ENCODE data around the gene CHAF1A. TPM values are rescaled to one million over a fixed set of nuclear protein-coding genes. Genes with fewer than 3 reads are reported as not detected.

CHAF1A gene
- total and polyA plus RNA-seq, 2 experiments from 2014 or later, result 113 to 125 TPM

DNA sequence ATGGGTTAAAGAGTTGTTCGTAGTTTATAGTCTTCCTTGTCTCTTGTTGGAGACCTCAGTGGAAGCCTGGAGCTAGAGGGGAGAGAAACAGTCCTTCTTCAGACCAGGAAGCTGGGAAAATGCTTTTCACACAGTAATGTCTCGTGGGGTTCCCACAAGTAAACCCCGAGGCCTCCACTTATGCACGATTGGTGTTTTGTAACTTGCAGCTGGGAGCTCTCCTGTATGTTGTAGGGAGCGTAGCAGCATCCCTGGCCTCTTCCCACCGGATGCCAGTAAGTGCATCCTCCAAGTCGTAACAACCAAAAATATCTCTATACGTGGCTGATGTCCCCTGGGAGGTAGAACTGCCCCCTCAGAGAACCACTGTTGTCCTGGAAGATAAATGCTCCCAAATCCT, 3.5 kb downstream of the CHAF1A start:
- no peak for DNase-seq (ENCODE audit: low spot score)
- H3K27ac Mint-ChIP-seq, result peak overlapping the region; percentile 84; the same call in 1 of the 2 replicates
- Histone ChIP-seq H4K20me1 (replicated peaks; ENCODE audit: insufficient read depth) (peaks cover 29% of the 10 kb centered on the region), H3K4me1 (ENCODE audit: insufficient read depth) (peaks cover 66% of the 10 kb centered on the region), H3K27me3 (ENCODE audit: insufficient read depth) (no peaks in the 10 kb centered on the region), H2AFZ (no peak overlapping the region), H3K4me3 (peak overlapping the region; percentile 14; the same call in 1 of the 2 replicates), H3F3A (replicated peaks; ENCODE audit: low read depth) (peaks cover 26% of the 10 kb centered on the region; the same call in 1 of the 2 replicates), H3K79me2 (replicated peaks; ENCODE audit: insufficient read depth) (peaks cover 85% of the 10 kb centered on the region), H3K9me2 (ENCODE audit: insufficient read depth) (no peaks in the 10 kb centered on the region), H3K4me2 (peak overlapping the region; percentile 30), H3K27ac (ENCODE audit: low read depth) (peak overlapping the region; percentile 100), H3K36me3 (ENCODE audit: insufficient read depth) (peaks cover 16% of the 10 kb centered on the region)
- TF ChIP-seq CREB1 (CRISPR knock-in tag; IDR thresholded peaks at IDR 0.05; ENCODE audit: low read depth), result no peak
- no peak for TF ChIP-seq EZH2 (IDR thresholded peaks at IDR 0.05; ENCODE audit: low read depth, unreplicated experiment)
- TF ChIP-seq, protein P1, sequence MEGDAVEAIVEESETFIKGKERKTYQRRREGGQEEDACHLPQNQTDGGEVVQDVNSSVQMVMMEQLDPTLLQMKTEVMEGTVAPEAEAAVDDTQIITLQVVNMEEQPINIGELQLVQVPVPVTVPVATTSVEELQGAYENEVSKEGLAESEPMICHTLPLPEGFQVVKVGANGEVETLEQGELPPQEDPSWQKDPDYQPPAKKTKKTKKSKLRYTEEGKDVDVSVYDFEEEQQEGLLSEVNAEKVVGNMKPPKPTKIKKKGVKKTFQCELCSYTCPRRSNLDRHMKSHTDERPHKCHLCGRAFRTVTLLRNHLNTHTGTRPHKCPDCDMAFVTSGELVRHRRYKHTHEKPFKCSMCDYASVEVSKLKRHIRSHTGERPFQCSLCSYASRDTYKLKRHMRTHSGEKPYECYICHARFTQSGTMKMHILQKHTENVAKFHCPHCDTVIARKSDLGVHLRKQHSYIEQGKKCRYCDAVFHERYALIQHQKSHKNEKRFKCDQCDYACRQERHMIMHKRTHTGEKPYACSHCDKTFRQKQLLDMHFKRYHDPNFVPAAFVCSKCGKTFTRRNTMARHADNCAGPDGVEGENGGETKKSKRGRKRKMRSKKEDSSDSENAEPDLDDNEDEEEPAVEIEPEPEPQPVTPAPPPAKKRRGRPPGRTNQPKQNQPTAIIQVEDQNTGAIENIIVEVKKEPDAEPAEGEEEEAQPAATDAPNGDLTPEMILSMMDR (conservative IDR thresholded peaks at IDR 0.05; ENCODE audit: low read depth in 2 of 2), result no peak
- peak overlapping the region; percentile 34; the same call in 1 of the 3 replicates for H3K4me3 Mint-ChIP-seq
- peaks cover 79% of the 10 kb centered on the region for H3K36me3 Mint-ChIP-seq (ENCODE audit: low read depth)
- H3K27me3 Mint-ChIP-seq (ENCODE audit: insufficient read depth, low read depth, poor library complexity), result peaks cover 14% of the 10 kb centered on the region
- peaks cover 67% of the 10 kb centered on the region for H3K4me1 Mint-ChIP-seq
- ATAC-seq, result no peak
- H3K9me3 Mint-ChIP-seq, result no peaks in the 10 kb centered on the region; the same call in 2 of the 3 replicates

DNA sequence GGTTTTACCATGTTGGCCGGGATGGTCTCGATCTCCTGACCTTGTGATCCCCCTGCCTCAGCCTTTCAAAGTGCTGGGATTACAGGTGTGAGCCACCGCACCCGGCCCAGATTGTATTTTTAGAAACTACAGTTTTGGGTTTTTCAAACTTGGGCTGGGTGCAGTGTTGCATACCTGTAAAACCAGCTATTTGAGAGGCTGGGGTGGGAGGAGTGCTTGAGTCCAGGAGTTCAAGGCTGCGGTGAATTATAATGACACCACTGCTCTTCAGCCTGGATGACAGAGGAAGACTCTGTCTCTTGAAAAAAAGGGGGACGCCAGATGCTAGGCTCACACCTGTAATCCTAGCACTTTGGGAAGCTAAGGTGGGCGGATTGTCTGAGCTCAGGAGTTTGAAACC, 4.2 kb downstream of the CHAF1A start:
- H3K79me2 ChIP-seq (replicated peaks; ENCODE audit: insufficient read depth), result peaks cover 85% of the 10 kb centered on the region
- H3K4me1 ChIP-seq (ENCODE audit: insufficient read depth), result peaks cover 62% of the 10 kb centered on the region
- Mint-ChIP-seq H3K4me3 (no peak overlapping the region), H3K27me3 (ENCODE audit: insufficient read depth, low read depth, poor library complexity) (peaks cover 14% of the 10 kb centered on the region), H3K27ac (peak overlapping the region; percentile 99), H3K9me3 (no peaks in the 10 kb centered on the region; the same call in 2 of the 3 replicates), H3K4me1 (peaks cover 61% of the 10 kb centered on the region), H3K36me3 (ENCODE audit: low read depth) (peaks cover 85% of the 10 kb centered on the region)
- peaks cover 33% of the 10 kb centered on the region for H4K20me1 ChIP-seq (replicated peaks; ENCODE audit: insufficient read depth)
- no peaks in the 10 kb centered on the region for H3K9me2 ChIP-seq (ENCODE audit: insufficient read depth)
- no peak overlapping the region for H3K4me2 ChIP-seq
- no peaks in the 10 kb centered on the region for H3K27me3 ChIP-seq (ENCODE audit: insufficient read depth)
- TF ChIP-seq ZNF114 (CRISPR knock-in tag; IDR thresholded peaks at IDR 0.05) (no peak), NANOG (IDR thresholded peaks at IDR 0.05; ENCODE audit: borderline replicate concordance) (no peak), POLR2AphosphoS5 (IDR thresholded peaks at IDR 0.05; ENCODE audit: low read depth) (no peak), ZNF331 (CRISPR knock-in tag; IDR thresholded peaks at IDR 0.05; ENCODE audit: low read depth) (no peak), EZH2phosphoT487 (IDR thresholded peaks at IDR 0.05; ENCODE audit: unreplicated experiment) (no peak)
- TF ChIP-seq, protein P1 (conservative IDR thresholded peaks at IDR 0.05; ENCODE audit: low read depth in 2 of 2), result no peak
- TF ChIP-seq, protein P2, sequence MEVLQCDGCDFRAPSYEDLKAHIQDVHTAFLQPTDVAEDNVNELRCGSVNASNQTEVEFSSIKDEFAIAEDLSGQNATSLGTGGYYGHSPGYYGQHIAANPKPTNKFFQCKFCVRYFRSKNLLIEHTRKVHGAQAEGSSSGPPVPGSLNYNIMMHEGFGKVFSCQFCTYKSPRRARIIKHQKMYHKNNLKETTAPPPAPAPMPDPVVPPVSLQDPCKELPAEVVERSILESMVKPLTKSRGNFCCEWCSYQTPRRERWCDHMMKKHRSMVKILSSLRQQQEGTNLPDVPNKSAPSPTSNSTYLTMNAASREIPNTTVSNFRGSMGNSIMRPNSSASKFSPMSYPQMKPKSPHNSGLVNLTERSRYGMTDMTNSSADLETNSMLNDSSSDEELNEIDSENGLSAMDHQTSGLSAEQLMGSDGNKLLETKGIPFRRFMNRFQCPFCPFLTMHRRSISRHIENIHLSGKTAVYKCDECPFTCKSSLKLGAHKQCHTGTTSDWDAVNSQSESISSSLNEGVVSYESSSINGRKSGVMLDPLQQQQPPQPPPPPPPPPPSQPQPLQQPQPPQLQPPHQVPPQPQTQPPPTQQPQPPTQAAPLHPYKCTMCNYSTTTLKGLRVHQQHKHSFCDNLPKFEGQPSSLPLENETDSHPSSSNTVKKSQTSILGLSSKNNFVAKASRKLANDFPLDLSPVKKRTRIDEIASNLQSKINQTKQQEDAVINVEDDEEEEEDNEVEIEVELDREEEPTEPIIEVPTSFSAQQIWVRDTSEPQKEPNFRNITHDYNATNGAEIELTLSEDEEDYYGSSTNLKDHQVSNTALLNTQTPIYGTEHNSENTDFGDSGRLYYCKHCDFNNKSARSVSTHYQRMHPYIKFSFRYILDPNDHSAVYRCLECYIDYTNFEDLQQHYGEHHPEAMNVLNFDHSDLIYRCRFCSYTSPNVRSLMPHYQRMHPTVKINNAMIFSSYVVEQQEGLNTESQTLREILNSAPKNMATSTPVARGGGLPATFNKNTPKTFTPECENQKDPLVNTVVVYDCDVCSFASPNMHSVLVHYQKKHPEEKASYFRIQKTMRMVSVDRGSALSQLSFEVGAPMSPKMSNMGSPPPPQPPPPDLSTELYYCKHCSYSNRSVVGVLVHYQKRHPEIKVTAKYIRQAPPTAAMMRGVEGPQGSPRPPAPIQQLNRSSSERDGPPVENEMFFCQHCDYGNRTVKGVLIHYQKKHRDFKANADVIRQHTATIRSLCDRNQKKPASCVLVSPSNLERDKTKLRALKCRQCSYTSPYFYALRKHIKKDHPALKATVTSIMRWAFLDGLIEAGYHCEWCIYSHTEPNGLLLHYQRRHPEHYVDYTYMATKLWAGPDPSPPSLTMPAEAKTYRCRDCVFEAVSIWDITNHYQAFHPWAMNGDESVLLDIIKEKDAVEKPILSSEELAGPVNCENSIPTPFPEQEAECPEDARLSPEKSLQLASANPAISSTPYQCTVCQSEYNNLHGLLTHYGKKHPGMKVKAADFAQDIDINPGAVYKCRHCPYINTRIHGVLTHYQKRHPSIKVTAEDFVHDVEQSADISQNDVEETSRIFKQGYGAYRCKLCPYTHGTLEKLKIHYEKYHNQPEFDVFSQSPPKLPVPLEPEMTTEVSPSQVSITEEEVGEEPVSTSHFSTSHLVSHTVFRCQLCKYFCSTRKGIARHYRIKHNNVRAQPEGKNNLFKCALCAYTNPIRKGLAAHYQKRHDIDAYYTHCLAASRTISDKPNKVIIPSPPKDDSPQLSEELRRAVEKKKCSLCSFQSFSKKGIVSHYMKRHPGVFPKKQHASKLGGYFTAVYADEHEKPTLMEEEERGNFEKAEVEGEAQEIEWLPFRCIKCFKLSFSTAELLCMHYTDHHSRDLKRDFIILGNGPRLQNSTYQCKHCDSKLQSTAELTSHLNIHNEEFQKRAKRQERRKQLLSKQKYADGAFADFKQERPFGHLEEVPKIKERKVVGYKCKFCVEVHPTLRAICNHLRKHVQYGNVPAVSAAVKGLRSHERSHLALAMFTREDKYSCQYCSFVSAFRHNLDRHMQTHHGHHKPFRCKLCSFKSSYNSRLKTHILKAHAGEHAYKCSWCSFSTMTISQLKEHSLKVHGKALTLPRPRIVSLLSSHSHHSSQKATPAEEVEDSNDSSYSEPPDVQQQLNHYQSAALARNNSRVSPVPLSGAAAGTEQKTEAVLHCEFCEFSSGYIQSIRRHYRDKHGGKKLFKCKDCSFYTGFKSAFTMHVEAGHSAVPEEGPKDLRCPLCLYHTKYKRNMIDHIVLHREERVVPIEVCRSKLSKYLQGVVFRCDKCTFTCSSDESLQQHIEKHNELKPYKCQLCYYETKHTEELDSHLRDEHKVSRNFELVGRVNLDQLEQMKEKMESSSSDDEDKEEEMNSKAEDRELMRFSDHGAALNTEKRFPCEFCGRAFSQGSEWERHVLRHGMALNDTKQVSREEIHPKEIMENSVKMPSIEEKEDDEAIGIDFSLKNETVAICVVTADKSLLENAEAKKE (CRISPR knock-in tag; IDR thresholded peaks at IDR 0.05), result no peak
- H3F3A ChIP-seq (replicated peaks; ENCODE audit: low read depth), result peaks cover 24% of the 10 kb centered on the region; the same call in 1 of the 2 replicates
- DNase-seq (ENCODE audit: low spot score) (no peak), ATAC-seq (no peak)
- no peak overlapping the region for H3K4me3 ChIP-seq
- H3K27ac ChIP-seq (ENCODE audit: low read depth), result peak overlapping the region; percentile 100
- H2AFZ ChIP-seq, result no peak overlapping the region
- H3K36me3 ChIP-seq (ENCODE audit: insufficient read depth), result peaks cover 23% of the 10 kb centered on the region

All from GM23338 (cell line).